Astrocyte (in vitro differentiated cells and primary cell): ENCODE results near the gene TANGO6. TPM values are rescaled to one million over a fixed set of nuclear protein-coding genes. Genes with fewer than 3 reads are reported as not detected.

Experiments
- DNase-seq: peaks from one replicate; pipeline ENCODE4 v3.0.0-alpha.2; 2010; ENCODE audit warnings: low read depth
- FAIRE-seq: peaks from 2 replicates; lab custom pipeline; 2011; peaks lifted over from hg19 to GRCh38; lab: Jason Lieb, UNC
- H2AFZ ChIP-seq: 2 replicates; pipeline ENCODE4 v1.6.0; 2012; ENCODE audit warnings: low read depth, low read length, inconsistent platforms
- H3K27ac ChIP-seq: 2 replicates; pipeline ENCODE4 v1.5.1; 2011; ENCODE audit warnings: low read depth, low read length, inconsistent platforms
- H3K27me3 ChIP-seq: 2 replicates; pipeline ENCODE4 v1.6.0; 2011; ENCODE audit warnings: low read length, inconsistent platforms; ENCODE audit not compliant: insufficient read depth
- H3K36me3 ChIP-seq: 2 replicates; pipeline ENCODE4 v1.5.1; 2011; ENCODE audit warnings: low read length, inconsistent platforms; ENCODE audit not compliant: insufficient read depth
- H3K4me1 ChIP-seq: 2 replicates; pipeline ENCODE4 v1.5.1; 2011; ENCODE audit warnings: low read length, inconsistent platforms; ENCODE audit not compliant: insufficient read depth
- H3K4me2 ChIP-seq: 2 replicates; pipeline ENCODE4 v1.6.0; 2012; ENCODE audit warnings: low read length, inconsistent platforms
- H3K4me3 ChIP-seq: 2 replicates; pipeline ENCODE4 v1.5.1; 2011; ENCODE audit warnings: low read depth, mild to moderate bottlenecking, low read length, inconsistent platforms; ENCODE audit not compliant: insufficient read depth
- H3K79me2 ChIP-seq: 2 replicates; pipeline ENCODE4 v1.6.0; 2012; ENCODE audit warnings: mild to moderate bottlenecking, low read length, inconsistent platforms; ENCODE audit not compliant: insufficient read depth
- H3K9ac ChIP-seq: 2 replicates; pipeline ENCODE4 v1.6.0; 2012; ENCODE audit warnings: mild to moderate bottlenecking, low read length, inconsistent platforms
- H3K9me3 ChIP-seq: 2 replicates; pipeline ENCODE4 v1.5.1; 2012; ENCODE audit warnings: low read depth, mild to moderate bottlenecking, low read length, inconsistent platforms; ENCODE audit not compliant: insufficient read depth
- H4K20me1 ChIP-seq: 2 replicates; pipeline ENCODE4 v1.6.0; 2012; ENCODE audit warnings: low read length, inconsistent platforms; ENCODE audit not compliant: insufficient read depth
- H3K27ac Mint-ChIP-seq: one replicate; pipeline ENCODE4 v1.8.0; 2021; ENCODE audit warnings: mild to moderate bottlenecking, mixed read lengths; ENCODE audit not compliant: unreplicated experiment
- H3K27me3 Mint-ChIP-seq: one replicate; pipeline ENCODE4 v1.8.0; 2021; ENCODE audit warnings: low read depth, mixed read lengths; ENCODE audit not compliant: unreplicated experiment
- H3K36me3 Mint-ChIP-seq: one replicate; pipeline ENCODE4 v1.8.0; 2021; ENCODE audit warnings: low read depth, mixed read lengths; ENCODE audit not compliant: unreplicated experiment
- H3K4me1 Mint-ChIP-seq: one replicate; pipeline ENCODE4 v1.8.0; 2021; ENCODE audit warnings: low read depth, mixed read lengths; ENCODE audit not compliant: unreplicated experiment
- H3K4me3 Mint-ChIP-seq: one replicate; pipeline ENCODE4 v1.8.0; 2021; ENCODE audit warnings: mild to moderate bottlenecking, moderate library complexity, mixed read lengths; ENCODE audit not compliant: unreplicated experiment
- H3K9me3 Mint-ChIP-seq: one replicate; pipeline ENCODE4 v1.8.0; 2021; ENCODE audit warnings: mild to moderate bottlenecking, mixed read lengths; ENCODE audit not compliant: unreplicated experiment
- CTCF ChIP-seq: IDR thresholded peaks from 2 replicates; pipeline ENCODE4 v1.5.1; 2011; ENCODE audit warnings: low read depth, mild to moderate bottlenecking, inconsistent platforms, low read length, moderate library complexity; ENCODE audit not compliant: insufficient read depth
- EZH2 ChIP-seq: IDR thresholded peaks from 2 replicates; pipeline ENCODE4 v1.6.1; 2012; ENCODE audit warnings: mild to moderate bottlenecking, low read length, inconsistent platforms; ENCODE audit not compliant: insufficient read depth
- total RNA-seq: library from RNA; stranded (reverse); gene quantifications from 2 replicates; pipeline ENCODE4 v1.2.1, GENCODE V29; 2021

TANGO6 gene
- total RNA-seq, 1 donor from 2014 or later: 15.8 TPM

GRCh38 chr16:68973611-68974120 lies 130.3 kb downstream of the TANGO6 start:
- Histone ChIP-seq H3K36me3 (no peaks in the 10 kb centered on the region), H3K27ac (no peak overlapping the region), H3K9ac (no peak overlapping the region), H2AFZ (no peak overlapping the region), H3K4me1 (peaks cover 9% of the 10 kb centered on the region), H4K20me1 (no peaks in the 10 kb centered on the region), H3K4me2 (no peak overlapping the region), H3K27me3 (no peaks in the 10 kb centered on the region), H3K9me3 (no peaks in the 10 kb centered on the region), H3K4me3 (no peak overlapping the region), H3K79me2 (no peaks in the 10 kb centered on the region)
- Mint-ChIP-seq H3K4me3 (no peak overlapping the region), H3K4me1 (peaks cover 12% of the 10 kb centered on the region), H3K27me3 (no peaks in the 10 kb centered on the region), H3K9me3 (no peaks in the 10 kb centered on the region), H3K27ac (no peak overlapping the region), H3K36me3 (peaks cover 10% of the 10 kb centered on the region)
- DNase-seq (no peak), FAIRE-seq (no peak)
- TF ChIP-seq EZH2 (no peak), CTCF (no peak)

- H3K79me2 ChIP-seq: no peaks in the 10 kb centered on the region
- no peaks in the 10 kb centered on the region for H3K36me3 ChIP-seq
- H3K4me1 ChIP-seq: no peaks in the 10 kb centered on the region
- no peak overlapping the region for H3K27ac ChIP-seq
- no peak overlapping the region for H3K27ac Mint-ChIP-seq
- H3K36me3 Mint-ChIP-seq: peaks cover 10% of the 10 kb centered on the region
- no peak overlapping the region for H3K4me3 ChIP-seq
- H4K20me1 ChIP-seq: no peaks in the 10 kb centered on the region
- H3K4me3 Mint-ChIP-seq: no peak overlapping the region
- H3K9ac ChIP-seq: no peak overlapping the region
- TF ChIP-seq CTCF: no peak
- TF ChIP-seq EZH2: no peak
- no peak for DNase-seq
- H3K27me3 ChIP-seq: no peaks in the 10 kb centered on the region
- FAIRE-seq: no peak
- H3K9me3 Mint-ChIP-seq: no peaks in the 10 kb centered on the region
- H2AFZ ChIP-seq: no peak overlapping the region
- no peak overlapping the region for H3K4me2 ChIP-seq
- no peaks in the 10 kb centered on the region for H3K4me1 Mint-ChIP-seq
- no peaks in the 10 kb centered on the region for H3K9me3 ChIP-seq
- no peaks in the 10 kb centered on the region for H3K27me3 Mint-ChIP-seq
Measured at GRCh38 chr16:68978303-68978954, 135.1 kb downstream of the TANGO6 start.

- peaks cover 2% of the 10 kb centered on the region for H3K4me1 Mint-ChIP-seq
- H3K4me2 ChIP-seq: no peak overlapping the region
- H3K27me3 ChIP-seq: no peaks in the 10 kb centered on the region
- H3K36me3 Mint-ChIP-seq: peaks cover 2% of the 10 kb centered on the region
- H2AFZ ChIP-seq: no peak overlapping the region
- H3K9me3 ChIP-seq: no peaks in the 10 kb centered on the region
- H3K79me2 ChIP-seq: no peaks in the 10 kb centered on the region
- H3K27ac ChIP-seq: no peak overlapping the region
- FAIRE-seq: no peak
- H3K9ac ChIP-seq: no peak overlapping the region
- no peaks in the 10 kb centered on the region for H3K9me3 Mint-ChIP-seq
- H3K4me1 ChIP-seq: peaks cover 1% of the 10 kb centered on the region
- DNase-seq: no peak
- no peaks in the 10 kb centered on the region for H4K20me1 ChIP-seq
- H3K4me3 Mint-ChIP-seq: no peak overlapping the region
- no peak overlapping the region for H3K27ac Mint-ChIP-seq
- H3K36me3 ChIP-seq: no peaks in the 10 kb centered on the region
- TF ChIP-seq CTCF (no peak), EZH2 (no peak)
- no peaks in the 10 kb centered on the region for H3K27me3 Mint-ChIP-seq
- no peak overlapping the region for H3K4me3 ChIP-seq
Measured at GRCh38 chr16:68980695-68981315, 137.5 kb downstream of the TANGO6 start.
